NCI-H748 treated with DMSO at 0.1 percent for 48 hours (cell line): ENCODE measurements around the gene MGAT5B.

Experiments used
- DNase-seq: peaks from one replicate; lab custom pipeline; 2025; lab: John Stamatoyannopoulos, UW

MGAT5B gene

DNA sequence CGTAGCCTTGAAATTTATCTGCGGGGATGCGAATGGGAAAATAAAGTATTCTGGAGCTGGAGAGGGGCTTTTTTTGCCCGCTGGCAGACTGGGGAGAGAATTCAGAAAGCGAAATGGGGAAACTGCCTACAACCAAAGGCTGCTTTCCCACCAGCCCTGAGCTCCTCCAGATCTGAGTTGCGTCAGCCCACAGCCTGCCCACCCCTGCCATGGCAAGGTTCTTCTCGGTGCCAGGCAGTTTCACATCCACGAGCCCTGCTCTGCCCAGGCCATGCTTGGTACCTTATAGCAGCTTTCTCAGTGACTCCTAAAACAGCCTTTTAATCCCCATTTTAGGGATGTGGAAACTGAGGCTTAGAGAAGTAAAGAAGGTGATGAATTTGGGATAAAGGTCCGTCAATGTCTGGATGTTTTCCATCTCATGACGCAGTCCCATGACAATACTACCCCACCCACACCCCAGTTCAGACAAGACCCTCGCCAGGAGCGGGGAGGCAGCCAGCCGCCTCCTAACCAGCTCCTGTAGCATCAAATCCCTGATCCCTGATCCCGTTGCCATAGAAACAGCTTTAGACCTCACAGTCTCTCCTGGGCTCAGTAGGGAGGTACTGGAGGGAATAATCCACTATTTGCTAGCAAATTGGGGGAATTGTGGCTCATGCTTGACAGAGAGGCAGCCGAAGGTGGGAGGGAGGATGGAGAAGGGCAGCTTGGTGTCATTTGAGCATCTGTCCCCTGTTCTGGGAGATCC is 113.5 kb downstream of the MGAT5B start:
- no peak for DNase-seq

DNA sequence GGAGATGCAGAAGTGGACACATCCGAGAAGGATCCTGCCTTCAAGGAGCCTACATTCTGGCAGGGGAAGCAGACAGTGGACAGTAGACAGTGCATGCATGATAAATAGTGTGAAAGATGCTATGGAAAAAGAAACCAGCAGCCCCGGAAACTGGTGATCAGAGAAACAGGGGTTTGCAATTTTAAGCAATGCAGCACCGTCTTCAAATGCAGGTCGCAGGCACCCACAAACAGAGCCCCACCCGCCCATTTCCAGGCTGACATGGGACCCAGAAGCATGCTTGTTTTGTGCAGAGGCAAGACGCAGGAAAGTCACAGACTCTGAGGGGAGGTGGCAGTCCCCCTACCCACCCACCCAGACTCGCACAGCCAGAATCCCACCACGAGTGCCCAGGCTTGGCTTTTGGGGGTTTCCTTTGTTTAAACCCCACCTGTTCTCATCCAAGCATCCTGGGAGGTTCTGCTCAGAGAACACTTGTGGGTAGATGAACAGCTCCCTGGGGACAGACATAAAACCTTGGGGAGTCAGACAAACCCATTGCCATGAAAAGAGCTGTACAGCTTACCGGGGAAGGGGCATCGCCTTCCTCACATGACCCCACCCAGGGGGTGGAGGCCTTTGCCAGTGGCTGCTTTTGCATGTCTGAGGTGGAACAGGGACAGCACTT is 114.3 kb downstream of the MGAT5B start:
- DNase-seq: no peak

DNA sequence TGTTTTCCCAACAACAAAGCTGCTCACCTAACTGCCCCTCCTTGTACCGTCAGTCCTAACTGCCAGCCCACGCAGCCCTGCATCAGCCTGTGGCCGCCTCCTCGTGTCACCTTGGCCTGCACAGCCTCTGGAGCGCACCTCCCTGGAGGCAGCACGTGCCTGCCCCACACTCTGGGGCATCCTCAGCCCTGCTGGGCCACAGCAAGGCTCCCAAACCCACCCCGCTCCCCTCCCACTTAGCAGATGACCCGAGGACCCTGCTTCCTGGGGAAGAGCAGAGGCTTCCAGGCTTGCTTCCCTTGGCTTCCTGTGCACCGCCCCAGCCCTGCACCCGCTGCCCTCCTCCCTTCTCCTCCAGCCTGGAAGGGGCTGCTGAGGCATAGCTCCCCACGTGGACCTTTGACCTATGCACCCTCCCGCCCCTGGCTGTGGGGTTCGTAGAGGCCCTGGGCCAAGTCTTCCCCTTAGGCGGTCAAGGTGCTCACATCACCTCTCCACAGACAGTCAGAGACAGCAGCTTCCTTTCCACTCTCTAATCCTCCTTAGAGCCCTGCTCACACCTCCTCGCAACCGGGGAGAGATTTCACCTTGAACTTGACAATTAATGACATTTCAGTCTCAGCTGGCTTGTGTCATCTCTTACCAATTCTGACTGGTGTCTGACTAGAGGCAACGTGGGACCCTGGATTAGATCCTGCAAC is 115.0 kb downstream of the MGAT5B start:
- DNase-seq: no peak

DNA sequence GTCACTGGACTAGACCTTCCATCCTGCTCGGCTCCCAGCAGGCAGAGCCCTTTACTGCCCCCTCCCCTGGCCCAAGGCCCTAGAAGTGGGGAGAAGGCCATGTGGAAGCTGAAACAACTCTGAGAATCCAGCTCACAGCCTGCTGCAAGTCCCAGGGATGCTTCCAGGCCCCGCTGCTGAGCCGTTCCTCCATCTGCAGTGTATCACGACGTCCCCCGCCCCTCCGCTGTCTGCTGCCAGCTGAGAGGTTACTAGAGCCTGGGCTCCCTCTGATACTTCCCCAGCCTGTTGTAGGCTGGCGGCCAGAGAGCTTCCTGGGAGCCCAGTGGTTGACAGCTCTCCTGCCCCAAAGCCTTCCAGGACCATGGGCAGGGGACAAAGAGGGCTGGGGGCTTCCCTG is 118.2 kb downstream of the MGAT5B start:
- no peak for DNase-seq

DNA sequence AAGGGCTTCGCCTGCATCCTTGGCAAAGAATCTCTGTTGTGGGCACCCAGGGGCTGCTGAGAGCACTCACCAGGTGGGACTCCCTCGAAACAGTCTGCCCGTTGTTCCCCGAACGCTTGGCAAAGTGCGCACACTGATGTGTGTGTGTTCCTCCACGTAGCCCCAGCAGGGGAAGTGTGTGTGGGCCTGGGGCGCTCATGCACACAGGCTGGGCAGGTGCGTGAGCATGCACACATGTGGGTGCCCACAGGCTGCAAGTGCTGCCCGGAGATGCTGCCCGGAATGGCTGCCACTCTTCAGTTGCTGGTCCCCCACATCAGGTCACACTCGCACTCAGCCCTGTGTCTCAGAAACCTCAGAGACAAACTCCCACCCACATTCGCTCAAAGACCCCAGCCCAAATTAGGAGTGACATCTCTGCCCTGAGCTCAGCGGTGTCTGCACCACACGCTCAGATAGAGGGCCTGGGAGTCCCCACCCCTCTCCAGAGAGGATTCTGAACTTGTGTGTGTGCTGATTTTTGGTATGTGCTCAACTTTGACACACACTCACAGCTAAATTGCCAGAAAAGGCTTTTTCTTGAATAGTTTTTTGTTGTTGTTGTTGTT is 119.4 kb downstream of the MGAT5B start:
- no peak for DNase-seq

DNA sequence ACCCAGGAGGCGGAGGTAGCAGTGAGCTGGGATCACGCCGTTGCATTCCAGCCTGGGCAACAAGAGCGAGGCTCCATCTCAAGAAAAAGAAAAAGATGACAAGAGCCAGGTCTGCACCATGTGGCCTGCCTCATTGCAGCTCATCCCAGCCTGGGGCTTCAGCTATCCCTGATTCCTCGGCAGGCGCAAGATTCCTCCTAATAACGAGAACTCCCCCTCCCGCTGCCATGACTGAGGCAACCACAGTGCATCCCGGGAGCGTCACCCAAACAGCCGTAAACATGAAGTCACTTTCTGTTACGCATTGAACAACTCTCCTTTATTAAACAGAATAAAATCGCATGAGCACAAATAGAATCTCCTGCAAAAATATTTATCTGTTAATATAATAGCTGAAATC is 120.6 kb downstream of the MGAT5B start:
- no peak for DNase-seq

DNA sequence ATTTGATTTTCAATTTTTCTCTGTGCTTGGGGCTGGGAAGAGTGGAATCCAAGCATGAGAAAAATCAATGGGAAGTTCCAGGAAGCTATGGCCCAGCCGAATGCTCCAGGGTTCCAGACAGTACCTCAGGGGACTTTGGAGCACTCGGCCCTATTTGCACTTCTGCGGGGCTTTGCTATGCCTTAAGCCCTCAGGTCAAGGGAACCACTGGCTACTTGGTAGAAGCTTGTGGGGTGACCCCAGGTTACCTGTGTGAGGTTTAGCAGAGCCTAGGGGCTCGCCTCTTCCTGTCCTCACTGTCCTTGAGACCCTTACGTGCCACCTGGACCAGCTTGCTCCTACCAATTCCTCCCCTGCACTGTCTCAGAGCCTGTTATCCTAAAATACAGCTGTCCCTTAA is 121.3 kb downstream of the MGAT5B start:
- DNase-seq: no peak

DNA sequence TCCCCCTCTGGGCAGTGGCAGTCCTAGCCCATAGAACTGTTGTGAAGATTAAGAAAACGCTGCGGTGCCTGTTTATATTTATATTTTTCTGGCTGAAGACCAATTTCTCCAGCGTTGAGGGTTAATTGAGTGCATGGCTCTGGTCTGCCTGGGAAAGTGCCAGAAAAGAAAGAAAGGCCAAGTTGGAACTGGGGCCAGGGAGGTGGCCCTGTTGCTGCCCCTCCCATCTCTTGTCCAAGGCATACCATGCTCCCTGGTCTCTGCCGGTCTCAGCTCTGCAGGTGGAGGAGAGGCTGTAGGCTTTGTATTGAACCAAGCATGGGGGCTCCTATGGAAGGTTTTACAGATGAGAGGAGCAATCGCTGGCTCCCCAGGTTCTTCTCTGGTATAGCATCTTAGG is 124.7 kb downstream of the MGAT5B start:
- DNase-seq: no peak

DNA sequence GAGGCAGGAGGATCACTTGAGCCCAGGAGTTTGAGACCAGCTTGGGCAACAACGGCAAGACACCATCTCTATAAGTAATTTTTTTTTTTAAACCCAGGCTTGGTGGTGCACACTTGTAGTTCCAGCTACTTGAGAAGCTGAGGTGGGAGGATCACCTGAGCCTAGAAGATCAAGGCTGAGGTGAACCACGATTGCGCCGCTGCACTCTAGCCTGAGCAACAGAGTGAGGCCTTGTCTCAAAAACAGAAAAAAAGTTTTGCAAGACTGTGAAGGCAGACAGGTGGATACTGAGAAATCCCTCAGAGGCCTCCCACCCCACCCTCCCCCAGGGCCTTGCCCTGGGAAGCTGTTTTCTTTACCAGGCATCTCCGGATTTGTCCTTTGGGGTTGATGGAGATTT is 125.4 kb downstream of the MGAT5B start:
- no peak for DNase-seq

DNA sequence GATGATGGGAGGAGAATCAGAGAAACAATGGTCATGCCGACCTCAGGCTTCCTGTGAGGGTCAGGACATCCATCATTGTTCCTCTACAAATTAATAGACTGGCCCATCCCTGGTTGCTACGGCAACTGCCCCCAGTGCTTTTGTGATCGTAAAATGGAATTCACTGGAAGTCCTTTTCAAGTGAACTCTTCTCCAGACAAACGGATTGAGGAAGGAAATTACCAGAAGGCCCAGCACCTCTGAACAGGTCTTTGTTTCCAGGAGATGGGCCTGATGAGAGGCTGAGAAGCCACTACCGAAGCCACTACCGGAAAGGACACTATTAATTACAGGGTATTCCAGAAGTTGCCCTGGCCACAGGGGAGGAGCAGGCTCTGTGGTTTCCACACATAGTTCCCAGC is 126.0 kb downstream of the MGAT5B start:
- peak; percentile 44 for DNase-seq

DNA sequence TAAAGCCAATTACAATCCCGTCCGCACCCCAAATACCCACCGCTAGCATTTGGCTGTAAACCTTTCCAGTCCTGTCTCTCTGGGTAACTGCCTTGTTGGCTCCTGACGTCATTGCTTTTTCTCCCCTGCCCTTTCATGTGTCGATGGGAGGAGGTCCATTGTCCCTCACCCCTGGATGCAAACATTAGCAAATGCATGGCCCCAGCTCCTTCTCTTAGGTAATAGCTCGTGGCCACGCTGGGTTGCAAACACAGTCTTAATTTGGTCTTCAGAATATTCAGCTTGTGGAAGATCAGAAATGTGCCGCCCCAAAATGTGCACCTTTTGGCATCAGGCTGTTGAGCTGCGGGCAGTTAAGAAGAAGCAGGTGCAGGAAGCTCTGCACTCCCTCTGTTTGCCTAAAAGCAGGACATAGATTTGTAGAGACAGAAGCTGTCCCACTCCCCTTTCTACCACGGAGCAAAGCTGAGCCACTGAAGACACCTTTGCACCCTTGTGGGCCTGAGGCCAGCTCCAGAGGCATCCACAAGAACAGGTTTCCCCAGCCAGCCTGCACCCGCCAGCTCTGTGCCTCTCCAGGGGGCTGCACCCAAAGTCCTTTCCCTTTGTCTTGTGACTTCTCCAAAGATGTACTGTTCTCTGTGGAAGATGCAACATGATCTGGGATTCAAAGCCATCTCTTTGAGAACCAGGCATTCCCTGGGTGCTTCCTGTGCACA is 127.3 kb downstream of the MGAT5B start:
- DNase-seq: peak; percentile 14

DNA sequence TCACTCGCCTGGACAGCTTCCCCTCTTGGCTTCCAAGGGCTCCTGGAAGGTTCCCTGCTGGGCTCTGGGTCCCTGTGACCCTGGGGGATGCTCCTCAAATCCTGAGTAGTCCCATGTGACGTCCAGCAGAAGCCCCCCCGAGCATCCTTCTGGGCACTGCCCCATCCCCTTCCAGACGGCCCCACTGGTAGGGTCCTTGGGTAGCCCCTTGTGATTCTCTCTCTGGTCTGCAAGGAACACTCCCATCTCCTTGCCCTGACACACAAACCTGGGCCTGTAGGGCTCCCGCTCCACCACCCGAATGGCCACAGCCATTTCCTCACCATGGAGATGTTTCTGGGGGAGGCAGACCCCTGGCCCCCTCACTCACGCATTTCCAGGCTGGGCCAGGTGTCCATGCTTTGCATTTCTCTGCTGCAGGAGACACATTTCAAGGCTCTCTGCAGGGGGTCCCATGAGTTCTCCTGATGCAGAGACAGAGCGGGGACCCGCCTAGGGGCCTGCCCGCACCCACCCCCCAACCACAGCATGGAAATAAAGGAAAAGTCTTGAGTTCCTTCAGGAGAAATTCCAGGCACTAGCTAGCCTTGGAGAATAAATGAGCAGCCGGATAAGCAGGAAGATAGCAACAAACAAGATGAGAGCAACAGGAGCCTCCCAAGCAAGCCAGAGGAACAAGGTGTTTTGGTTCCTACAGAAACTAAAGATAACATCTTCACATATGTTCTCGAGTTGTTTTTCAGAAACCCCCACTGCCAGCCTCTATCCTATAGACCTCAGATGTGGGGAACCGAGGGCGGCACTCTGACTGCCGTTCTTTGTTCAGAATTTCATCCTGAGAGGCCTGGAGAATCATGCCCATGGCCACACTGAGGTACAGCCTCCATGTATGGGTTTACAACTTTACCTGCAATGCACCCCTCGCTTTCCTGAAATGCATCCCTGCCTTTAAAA is 128.8 kb downstream of the MGAT5B start:
- DNase-seq: no peak

DNA sequence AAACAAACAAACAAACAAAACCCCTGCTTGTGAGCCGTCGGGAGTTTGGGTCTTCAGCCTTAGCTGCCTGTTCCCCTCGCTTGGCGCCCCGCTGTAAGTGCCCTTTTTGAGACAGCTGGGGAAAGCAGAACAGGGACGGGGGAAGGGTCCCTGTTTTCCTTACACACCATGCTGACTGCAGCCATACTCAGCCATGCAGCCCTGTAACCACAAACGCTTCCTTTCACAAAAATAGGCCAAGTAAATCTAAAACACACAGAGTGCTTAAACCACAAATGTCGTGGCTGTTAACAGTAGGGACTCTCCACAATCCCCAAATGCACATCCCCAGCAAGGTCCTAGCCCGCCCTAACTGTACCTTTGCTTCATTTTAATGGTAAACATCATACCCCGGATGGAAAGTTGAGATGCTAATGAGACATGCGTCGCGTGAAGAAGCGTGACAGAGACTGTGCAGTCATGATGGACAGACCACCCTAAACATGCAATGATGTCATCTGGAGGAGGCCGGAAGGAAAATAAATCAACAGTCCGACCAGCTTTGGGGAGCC is 129.9 kb downstream of the MGAT5B start:
- no peak for DNase-seq

DNA sequence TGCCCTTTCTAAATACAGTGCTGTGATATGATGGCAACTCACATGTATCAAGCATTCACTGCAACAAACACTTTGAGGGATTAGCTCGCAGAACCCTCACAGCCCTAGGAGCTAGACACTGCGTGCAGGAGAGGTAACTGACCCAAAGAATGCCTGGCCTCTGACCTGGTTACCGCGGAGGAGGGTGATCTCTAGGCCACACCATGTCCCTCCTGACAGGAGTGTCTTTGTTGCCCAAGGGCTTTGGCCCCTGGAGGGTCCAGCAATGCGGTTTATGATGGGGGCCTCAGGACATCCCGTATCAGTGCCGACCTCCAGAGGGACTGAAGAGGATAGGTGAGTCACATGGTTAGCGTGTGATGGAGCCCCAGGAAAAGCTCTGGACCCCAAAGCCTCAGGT is 130.6 kb downstream of the MGAT5B start:
- no peak for DNase-seq
